ENCODE results near the gene DNM1. TPM values are rescaled to one million over a fixed set of nuclear protein-coding genes. Genes with fewer than 3 reads are reported as not detected.
A peak's percentile ranks its signal among the peaks of the same experiment; 100 is the strongest.

DNM1 gene
- total RNA-seq, 1 donor from 2014 or later: not detected

DNA sequence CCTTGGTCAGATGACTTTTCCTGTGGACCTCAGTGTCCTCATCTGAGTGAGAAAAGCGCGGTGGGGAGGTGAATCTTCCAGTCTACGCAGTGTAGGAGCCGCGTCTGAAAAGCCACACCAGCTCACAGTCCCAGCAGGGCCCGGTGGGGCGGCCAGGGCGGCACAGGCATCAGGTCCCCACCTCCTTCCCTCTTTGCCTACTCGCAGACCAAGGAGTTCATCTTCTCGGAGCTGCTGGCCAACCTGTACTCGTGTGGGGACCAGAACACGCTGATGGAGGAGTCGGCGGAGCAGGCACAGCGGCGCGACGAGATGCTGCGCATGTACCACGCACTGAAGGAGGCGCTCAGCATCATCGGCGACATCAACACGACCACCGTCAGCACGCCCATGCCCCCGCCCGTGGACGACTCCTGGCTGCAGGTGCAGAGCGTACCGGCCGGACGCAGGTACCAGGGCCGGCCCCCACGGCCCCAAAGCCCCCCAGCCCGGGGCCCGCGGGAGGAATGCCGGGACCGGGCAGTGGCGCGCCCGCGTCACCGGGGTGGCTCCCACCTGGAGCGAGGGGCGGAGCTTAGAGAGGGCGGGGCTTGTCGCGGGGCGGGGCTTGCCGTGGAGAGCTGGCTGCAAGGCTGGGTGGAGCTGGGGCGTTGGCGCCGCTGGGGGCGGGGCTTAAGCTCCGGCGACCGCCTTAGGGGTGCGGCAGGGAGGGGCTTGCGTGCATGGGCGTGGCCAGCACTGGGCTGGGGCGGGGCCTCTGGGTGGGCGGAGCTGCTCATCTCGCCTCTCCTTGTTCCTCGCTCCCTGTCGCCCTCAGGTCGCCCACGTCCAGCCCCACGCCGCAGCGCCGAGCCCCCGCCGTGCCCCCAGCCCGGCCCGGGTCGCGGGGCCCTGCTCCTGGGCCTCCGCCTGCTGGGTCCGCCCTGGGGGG, 47.0 kb downstream of the DNM1 start:
- DNase-seq (ENCODE audit: low read depth): no peak

DNA sequence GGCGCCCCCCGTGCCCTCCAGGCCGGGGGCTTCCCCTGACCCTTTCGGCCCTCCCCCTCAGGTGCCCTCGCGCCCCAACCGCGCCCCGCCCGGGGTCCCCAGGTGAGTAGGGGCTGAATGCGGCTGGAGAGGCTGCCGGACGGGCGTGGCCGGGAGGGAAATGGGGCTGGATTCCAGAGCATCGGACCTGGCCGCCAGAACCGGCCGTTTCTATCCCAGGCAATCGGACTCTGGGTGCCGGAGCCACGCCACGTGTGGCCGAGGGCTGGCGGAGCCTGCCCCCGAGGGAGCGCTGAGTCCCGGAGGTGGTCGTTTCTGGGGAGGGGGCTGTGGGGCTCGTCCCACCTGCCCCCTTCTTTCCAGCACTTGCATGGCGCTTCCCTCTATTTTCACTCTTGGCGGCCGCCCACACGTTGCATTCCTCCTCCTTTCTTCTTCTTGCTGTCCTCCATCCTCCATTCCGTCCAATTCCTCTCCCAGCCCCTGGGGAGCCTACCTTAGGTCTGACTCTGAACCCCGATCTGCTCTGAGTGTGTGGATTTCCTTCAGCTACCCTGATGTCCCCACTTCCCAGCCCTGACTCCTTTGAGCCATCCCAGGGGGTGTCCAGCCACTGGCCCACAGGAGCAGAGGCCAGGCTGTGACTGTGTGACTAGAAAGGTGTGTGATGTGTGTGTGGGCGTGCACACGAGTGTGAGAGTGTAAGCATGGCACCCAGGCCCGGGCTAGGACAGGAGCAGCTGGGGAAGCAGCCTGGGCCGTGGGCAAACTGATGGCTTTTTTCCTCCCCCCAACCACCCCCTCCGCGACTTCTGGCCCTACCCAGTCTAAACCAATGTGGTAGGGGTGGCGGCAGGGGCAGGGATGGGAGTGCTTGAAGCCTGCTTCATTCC, 47.9 kb downstream of the DNM1 start:
- DNase-seq (ENCODE audit: low read depth): no peak

- DNase-seq (ENCODE audit: low read depth): peak; percentile 12
Measured at GRCh38 chr9:128251732-128252100, 48.5 kb downstream of the DNM1 start.

- no peak for DNase-seq (ENCODE audit: low read depth)
Measured at GRCh38 chr9:128252317-128253139, 49.3 kb downstream of the DNM1 start.

DNA sequence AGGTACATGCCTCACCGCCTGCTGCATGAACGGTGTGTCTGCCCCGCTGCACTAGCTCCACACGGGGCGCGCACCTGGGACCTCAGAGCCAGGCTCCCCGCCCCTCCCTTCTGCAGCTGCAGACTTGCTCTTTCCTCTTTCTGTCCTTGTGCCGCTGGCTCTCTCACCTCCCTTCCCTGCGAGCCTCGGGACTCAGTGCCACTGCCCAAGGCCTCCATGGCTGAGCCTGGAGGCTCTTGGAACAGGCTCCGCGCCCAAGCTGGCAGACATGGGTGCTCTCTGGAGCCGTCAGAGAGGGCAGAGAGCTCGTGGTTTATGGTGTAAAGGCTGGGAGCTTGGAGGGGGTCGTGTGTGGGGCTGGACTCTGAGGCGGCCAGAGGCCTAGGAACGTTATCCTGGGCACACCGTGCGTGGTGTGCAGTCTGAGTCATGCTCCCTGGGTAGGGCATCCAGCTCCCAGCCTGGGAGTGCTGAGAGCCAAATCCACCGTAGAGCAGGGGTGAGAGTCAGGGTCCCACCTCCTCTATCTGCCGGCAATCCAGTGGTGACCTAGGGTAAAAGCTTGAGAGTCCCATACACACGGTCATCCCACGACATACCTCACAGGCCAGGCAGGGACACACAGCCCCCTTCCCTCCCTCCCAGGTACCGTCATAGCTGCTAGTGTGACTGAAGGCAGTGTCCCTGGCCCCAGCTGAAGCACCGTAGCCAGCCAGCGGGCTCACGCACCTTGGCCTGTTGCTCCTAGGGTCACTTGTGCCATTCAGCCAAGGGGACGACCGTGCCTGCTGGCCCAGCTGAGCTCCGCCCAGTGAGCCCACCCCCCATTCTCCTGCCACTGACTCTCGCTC, 50.2 kb downstream of the DNM1 start:
- DNase-seq (ENCODE audit: low read depth): no peak

GRCh38 chr9:128253991-128254346, 50.8 kb downstream of the DNM1 start:
- DNase-seq (ENCODE audit: low read depth): no peak

DNA sequence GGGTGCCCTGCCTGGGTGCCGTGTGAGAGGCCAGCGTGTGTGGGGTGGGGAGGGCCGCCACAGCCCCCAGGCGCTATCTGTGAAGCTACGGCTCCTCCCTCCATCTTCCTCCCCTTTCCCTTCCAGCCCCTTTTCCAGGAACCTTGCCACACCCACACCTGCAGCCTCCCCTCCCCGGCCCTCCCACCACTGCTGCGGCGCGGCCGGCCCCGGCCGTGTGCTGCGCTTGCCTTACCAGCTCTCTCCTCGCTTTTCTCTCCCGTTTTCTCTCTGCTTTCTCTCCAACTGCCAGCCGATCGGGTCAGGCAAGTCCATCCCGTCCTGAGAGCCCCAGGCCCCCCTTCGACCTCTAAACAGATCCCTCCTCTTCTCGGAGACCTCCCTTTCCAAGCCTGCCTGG, 51.2 kb downstream of the DNM1 start:
- DNase-seq (ENCODE audit: low read depth): no peak

DNA sequence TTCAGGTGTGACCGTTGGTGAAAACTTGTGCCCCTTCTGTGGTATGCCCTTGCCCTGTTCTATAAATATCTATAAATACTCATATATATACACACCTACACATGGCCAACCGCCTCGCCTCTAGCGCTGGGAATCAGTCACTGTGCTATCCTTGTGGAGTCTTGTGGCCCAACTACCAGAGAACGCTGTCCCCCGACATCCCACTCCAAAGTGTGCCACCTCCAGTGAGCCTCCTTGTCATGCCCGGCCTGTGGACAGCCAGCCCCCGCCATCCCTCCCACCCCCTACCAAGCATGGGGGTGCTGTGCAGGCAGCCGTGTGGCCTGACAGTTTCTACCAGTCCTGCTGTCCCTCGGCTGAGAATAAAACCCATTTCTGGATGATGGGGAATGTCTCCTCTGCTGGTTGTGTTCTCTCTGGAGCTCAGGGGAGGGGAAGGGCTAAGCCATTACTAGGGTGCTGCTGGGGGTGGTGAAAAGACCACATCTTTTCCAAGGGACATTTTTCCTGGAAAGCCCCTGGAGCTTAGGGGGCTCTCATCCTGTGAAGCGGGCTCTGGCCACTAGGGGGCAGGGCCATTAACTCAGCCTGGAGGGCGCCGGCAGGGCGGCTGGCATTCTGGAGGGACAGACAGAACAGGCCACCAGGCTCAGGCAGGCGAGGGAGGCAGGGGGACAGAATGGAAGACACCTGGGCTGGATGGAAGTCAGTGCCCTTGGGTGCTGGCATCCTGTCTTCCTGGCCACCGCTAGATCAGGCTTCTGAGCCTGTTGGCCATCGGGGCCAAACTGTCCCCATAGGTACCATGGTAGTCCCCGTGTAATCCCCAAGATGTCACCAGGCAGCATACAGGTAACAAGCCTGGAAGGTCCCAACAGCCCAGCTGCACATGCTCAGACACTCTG, 51.9 kb downstream of the DNM1 start:
- DNase-seq (ENCODE audit: low read depth): peak; percentile 64

DNA sequence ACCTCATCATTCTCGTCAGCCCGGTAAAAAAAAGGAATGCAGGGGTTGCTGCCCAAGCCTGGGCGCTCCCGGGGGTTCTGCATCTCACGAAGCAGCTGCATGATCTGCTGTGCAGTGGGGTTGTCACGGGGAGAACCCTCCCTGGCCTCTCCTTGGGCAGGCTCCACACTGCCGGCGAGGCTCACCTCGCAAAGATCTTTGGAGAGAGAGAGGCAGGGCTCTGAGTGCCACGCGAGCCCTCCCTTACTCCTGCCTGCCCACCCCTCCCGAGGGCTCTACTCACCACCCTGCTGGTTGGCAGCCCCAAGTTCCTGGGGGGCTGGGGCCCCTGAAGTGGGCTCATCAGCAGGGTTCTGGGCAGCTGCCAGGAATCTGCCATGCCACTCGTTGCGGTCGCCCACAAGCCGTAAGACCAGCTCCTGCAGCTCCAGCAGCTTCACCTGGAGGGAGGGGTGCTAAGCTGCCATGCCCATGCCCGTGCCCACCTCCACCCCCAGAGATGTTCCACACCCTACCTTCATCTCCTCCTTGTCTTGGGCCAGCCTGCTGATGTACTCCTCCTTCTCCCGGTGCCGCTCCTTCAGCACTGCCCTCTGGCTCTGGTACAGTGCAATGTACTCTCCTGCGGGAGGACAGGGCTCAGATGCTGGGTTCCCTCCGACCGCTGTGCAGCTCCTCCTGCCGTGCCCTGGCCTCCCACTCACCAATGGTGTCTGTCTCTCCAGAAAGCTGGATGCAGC, 54.1 kb downstream of the DNM1 start:
- DNase-seq (ENCODE audit: low read depth): no peak

GRCh38 chr9:128257907-128258306, 54.7 kb downstream of the DNM1 start:
- no peak for DNase-seq (ENCODE audit: low read depth)

- no peak for DNase-seq (ENCODE audit: low read depth)
Measured at GRCh38 chr9:128258326-128258725, 55.1 kb downstream of the DNM1 start.

DNA sequence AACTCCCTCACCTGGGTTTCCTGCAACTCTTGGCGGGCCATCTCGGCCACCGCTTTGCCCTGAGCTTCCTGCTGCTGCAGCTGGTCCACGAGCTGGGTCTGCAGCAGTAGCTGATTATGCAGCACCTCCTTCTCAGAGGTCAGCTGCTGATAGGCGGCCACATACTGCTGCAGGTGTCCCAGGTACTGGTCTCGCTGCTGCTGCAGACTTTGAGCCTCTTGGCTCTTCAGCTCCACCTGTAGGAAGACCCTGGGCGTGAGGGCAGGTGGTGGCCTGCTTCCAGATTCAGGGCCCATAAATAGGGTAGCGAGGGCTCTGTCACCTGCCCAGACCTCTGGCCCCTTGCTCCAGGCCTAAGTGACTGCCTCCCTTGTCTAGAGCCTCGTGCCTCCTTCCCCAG, 56.0 kb downstream of the DNM1 start:
- DNase-seq (ENCODE audit: low read depth): no peak

GRCh38 chr9:128260340-128260739, 57.2 kb downstream of the DNM1 start:
- no peak for DNase-seq (ENCODE audit: low read depth)

GRCh38 chr9:128262687-128263086, 59.5 kb downstream of the DNM1 start:
- no peak for DNase-seq (ENCODE audit: low read depth)

- DNase-seq (ENCODE audit: low read depth): no peak
Measured at GRCh38 chr9:128265348-128265847, 62.2 kb downstream of the DNM1 start.

GRCh38 chr9:128266868-128267590, 63.9 kb downstream of the DNM1 start:
- DNase-seq (ENCODE audit: low read depth): no peak

DNA sequence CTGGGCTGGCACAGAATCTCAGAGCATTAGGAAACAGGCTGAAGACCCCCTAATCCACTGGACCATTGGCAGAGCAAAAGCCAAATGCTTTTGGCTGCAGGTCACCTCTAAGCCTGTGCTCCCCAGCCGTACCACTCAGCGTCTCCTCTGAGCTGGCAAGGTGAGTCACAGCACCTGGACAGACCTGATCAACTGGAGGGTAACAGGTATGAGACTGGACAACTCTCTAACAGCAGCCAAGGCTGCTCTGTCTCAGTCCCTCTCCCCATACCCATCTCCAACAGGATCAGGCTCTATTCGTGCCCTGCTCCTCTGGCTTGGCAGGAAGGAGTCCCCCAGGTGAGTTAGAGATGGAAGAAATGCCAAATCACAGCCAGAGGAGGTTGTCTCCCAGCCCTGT, 67.9 kb downstream of the DNM1 start:
- DNase-seq (ENCODE audit: low read depth): no peak

GRCh38 chr9:128271512-128271911, 68.3 kb downstream of the DNM1 start:
- DNase-seq (ENCODE audit: low read depth): no peak

Data from myocyte (in vitro differentiated cells).